ENCODE data around the gene LHPP. TPM values are rescaled to one million over a fixed set of nuclear protein-coding genes. Genes with fewer than 3 reads are reported as not detected.

The LHPP gene
- total and polyA plus RNA-seq, 2 donors (not counting 1 experiment from before 2014, with no cell fraction given), result 10.2 to 15.6 TPM

DNA sequence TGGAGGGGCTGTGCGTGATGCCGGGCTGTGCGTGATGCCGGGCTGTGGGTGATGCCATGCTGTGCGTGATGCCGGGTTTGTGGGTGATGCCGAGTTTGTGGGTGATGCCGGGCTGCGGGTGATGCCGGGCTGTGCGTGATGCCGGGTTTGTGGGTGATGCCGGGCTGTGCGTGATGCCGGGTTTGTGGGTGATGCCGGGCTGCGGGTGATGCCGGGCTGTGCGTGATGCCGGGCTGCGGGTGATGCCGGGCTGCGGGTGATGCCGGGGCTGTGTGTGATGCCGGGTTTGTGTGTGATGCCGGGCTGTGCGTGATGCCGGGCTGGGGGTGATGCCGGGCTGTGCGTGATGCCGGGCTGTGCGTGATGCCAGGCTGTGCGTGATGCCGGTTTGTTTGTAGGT lies 153.6 kb downstream of the LHPP start:
- no peak for DNase-seq (ENCODE audit: low read depth in 2 of 2)
- H3K27me3 ChIP-seq (ENCODE audit: control insufficient read depth, insufficient read depth, low read length), result no peaks in the 10 kb centered on the region
- H3K4me2 ChIP-seq (ENCODE audit: extremely low read depth, insufficient read depth, low read length), result no peak overlapping the region
- H3K4me3 ChIP-seq (replicated peaks in 1 of 4; ENCODE audit: control extremely low read depth in 1 of 4, insufficient read depth in 1 of 4, low read depth in 3 of 4, low read length in 4 of 4), result no peak overlapping the region
- no peak overlapping the region for H3K27ac ChIP-seq (ENCODE audit: insufficient read depth, low read length)
- H3K9ac ChIP-seq (ENCODE audit: insufficient read depth, low read length), result no peak overlapping the region
- no peaks in the 10 kb centered on the region for H3K79me2 ChIP-seq (ENCODE audit: control insufficient read depth, insufficient read depth, low read length)
- H4K20me1 ChIP-seq (ENCODE audit: control insufficient read depth, extremely low read depth, insufficient read depth, low read length), result no peaks in the 10 kb centered on the region
- TF ChIP-seq EZH2 (IDR thresholded peaks at IDR 0.05; ENCODE audit: low read length, missing control alignments), result no peak
- TF ChIP-seq, protein P1, sequence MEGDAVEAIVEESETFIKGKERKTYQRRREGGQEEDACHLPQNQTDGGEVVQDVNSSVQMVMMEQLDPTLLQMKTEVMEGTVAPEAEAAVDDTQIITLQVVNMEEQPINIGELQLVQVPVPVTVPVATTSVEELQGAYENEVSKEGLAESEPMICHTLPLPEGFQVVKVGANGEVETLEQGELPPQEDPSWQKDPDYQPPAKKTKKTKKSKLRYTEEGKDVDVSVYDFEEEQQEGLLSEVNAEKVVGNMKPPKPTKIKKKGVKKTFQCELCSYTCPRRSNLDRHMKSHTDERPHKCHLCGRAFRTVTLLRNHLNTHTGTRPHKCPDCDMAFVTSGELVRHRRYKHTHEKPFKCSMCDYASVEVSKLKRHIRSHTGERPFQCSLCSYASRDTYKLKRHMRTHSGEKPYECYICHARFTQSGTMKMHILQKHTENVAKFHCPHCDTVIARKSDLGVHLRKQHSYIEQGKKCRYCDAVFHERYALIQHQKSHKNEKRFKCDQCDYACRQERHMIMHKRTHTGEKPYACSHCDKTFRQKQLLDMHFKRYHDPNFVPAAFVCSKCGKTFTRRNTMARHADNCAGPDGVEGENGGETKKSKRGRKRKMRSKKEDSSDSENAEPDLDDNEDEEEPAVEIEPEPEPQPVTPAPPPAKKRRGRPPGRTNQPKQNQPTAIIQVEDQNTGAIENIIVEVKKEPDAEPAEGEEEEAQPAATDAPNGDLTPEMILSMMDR (conservative IDR thresholded peaks at IDR 0.05 in 1 of 2, IDR thresholded peaks at IDR 0.05 in 1 of 2; ENCODE audit: low read depth in 1 of 2, low read length in 2 of 2), result no peak
- H3K36me3 ChIP-seq (ENCODE audit: control insufficient read depth, insufficient read depth, low read length), result no peaks in the 10 kb centered on the region
- H2AFZ ChIP-seq (ENCODE audit: low read length), result no peak overlapping the region
- H3K4me1 ChIP-seq (ENCODE audit: control insufficient read depth, extremely low read depth, insufficient read depth, low read length), result peaks cover 2% of the 10 kb centered on the region
- no peaks in the 10 kb centered on the region for H3K9me3 ChIP-seq (ENCODE audit: control insufficient read depth, insufficient read depth, low read depth, low read length)

- TF ChIP-seq, protein P1 (conservative IDR thresholded peaks at IDR 0.05 in 1 of 2, IDR thresholded peaks at IDR 0.05 in 1 of 2; ENCODE audit: low read depth in 1 of 2, low read length in 2 of 2), result no peak
- TF ChIP-seq EZH2 (IDR thresholded peaks at IDR 0.05; ENCODE audit: low read length, missing control alignments), result no peak
- Histone ChIP-seq H3K4me1 (ENCODE audit: control insufficient read depth, extremely low read depth, insufficient read depth, low read length) (peaks cover 2% of the 10 kb centered on the region), H3K4me3 (replicated peaks in 1 of 4; ENCODE audit: control extremely low read depth in 1 of 4, insufficient read depth in 1 of 4, low read depth in 3 of 4, low read length in 4 of 4) (no peak overlapping the region), H3K36me3 (ENCODE audit: control insufficient read depth, insufficient read depth, low read length) (no peaks in the 10 kb centered on the region), H4K20me1 (ENCODE audit: control insufficient read depth, extremely low read depth, insufficient read depth, low read length) (no peaks in the 10 kb centered on the region), H3K27me3 (ENCODE audit: control insufficient read depth, insufficient read depth, low read length) (no peaks in the 10 kb centered on the region), H3K27ac (ENCODE audit: insufficient read depth, low read length) (no peak overlapping the region), H3K4me2 (ENCODE audit: extremely low read depth, insufficient read depth, low read length) (no peak overlapping the region), H3K79me2 (ENCODE audit: control insufficient read depth, insufficient read depth, low read length) (no peaks in the 10 kb centered on the region), H3K9me3 (ENCODE audit: control insufficient read depth, insufficient read depth, low read depth, low read length) (no peaks in the 10 kb centered on the region), H3K9ac (ENCODE audit: insufficient read depth, low read length) (no peak overlapping the region), H2AFZ (ENCODE audit: low read length) (no peak overlapping the region)
- no peak for DNase-seq (ENCODE audit: low read depth in 2 of 2)
These were observed 154.6 kb downstream of the LHPP start for GRCh38 chr10:124616040-124616835.

- TF ChIP-seq, protein P1 (conservative IDR thresholded peaks at IDR 0.05 in 1 of 2, IDR thresholded peaks at IDR 0.05 in 1 of 2; ENCODE audit: low read depth in 1 of 2, low read length in 2 of 2), result no peak
- no peak for TF ChIP-seq EZH2 (IDR thresholded peaks at IDR 0.05; ENCODE audit: low read length, missing control alignments)
- Histone ChIP-seq H3K36me3 (ENCODE audit: control insufficient read depth, insufficient read depth, low read length) (no peaks in the 10 kb centered on the region), H2AFZ (ENCODE audit: low read length) (no peak overlapping the region)
These were observed 155.2 kb downstream of the LHPP start for GRCh38 chr10:124616836-124617130.

More at GRCh38 chr10:124616836-124617130, 155.2 kb downstream of the LHPP start:
- no peak overlapping the region for H3K27ac ChIP-seq (ENCODE audit: insufficient read depth, low read length)
- H3K4me1 ChIP-seq (ENCODE audit: control insufficient read depth, extremely low read depth, insufficient read depth, low read length), result peaks cover 2% of the 10 kb centered on the region
- H3K79me2 ChIP-seq (ENCODE audit: control insufficient read depth, insufficient read depth, low read length), result no peaks in the 10 kb centered on the region
- H3K4me2 ChIP-seq (ENCODE audit: extremely low read depth, insufficient read depth, low read length), result no peak overlapping the region
- DNase-seq (ENCODE audit: low read depth in 2 of 2), result no peak
- no peak overlapping the region for H3K4me3 ChIP-seq (replicated peaks in 1 of 4; ENCODE audit: control extremely low read depth in 1 of 4, insufficient read depth in 1 of 4, low read depth in 3 of 4, low read length in 4 of 4)
- H3K27me3 ChIP-seq (ENCODE audit: control insufficient read depth, insufficient read depth, low read length), result no peaks in the 10 kb centered on the region
- H3K9me3 ChIP-seq (ENCODE audit: control insufficient read depth, insufficient read depth, low read depth, low read length), result no peaks in the 10 kb centered on the region
- no peak overlapping the region for H3K9ac ChIP-seq (ENCODE audit: insufficient read depth, low read length)
- H4K20me1 ChIP-seq (ENCODE audit: control insufficient read depth, extremely low read depth, insufficient read depth, low read length), result no peaks in the 10 kb centered on the region
